Thyroid gland (tissue), 4 donors: Measurements from ENCODE around the gene TFB1M.
A peak's percentile ranks its signal among the peaks of the same experiment; 100 is the strongest.

Experiments
- POLR2A ChIP-seq, 2 donors: fragments of 450-650 bp; IDR thresholded peaks; one replicate each; pipeline ENCODE4 v1.6.1; 2017; ENCODE audit warnings: antibody characterized with exemption in 2 of 2, mild to moderate bottlenecking in 2 of 2, moderate library complexity in 1 of 2
- TF ChIP-seq, protein P1 (sequence below), 6 experiments: fragments of 200-600 bp in 3 of 6; fragments of 450-650 bp in 3 of 6; sonication (generic) in 3 of 6; IDR thresholded peaks; one replicate each; pipeline ENCODE4 v1.5.1; 2016 to 2019; ENCODE audit warnings: antibody characterized with exemption in 6 of 6, mild to moderate bottlenecking in 2 of 6, inconsistent platforms in 1 of 6, moderate library complexity in 1 of 6

GRCh38 chr6:155216312-155217046 lies 97.8 kb downstream of the TFB1M start:
- TF ChIP-seq, protein P1, sequence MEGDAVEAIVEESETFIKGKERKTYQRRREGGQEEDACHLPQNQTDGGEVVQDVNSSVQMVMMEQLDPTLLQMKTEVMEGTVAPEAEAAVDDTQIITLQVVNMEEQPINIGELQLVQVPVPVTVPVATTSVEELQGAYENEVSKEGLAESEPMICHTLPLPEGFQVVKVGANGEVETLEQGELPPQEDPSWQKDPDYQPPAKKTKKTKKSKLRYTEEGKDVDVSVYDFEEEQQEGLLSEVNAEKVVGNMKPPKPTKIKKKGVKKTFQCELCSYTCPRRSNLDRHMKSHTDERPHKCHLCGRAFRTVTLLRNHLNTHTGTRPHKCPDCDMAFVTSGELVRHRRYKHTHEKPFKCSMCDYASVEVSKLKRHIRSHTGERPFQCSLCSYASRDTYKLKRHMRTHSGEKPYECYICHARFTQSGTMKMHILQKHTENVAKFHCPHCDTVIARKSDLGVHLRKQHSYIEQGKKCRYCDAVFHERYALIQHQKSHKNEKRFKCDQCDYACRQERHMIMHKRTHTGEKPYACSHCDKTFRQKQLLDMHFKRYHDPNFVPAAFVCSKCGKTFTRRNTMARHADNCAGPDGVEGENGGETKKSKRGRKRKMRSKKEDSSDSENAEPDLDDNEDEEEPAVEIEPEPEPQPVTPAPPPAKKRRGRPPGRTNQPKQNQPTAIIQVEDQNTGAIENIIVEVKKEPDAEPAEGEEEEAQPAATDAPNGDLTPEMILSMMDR (IDR thresholded peaks at IDR 0.05): no peak
- peak in 1 of 2 donors; percentile 23 for TF ChIP-seq POLR2A (IDR thresholded peaks at IDR 0.05)
